NCI-H2171 (cell line): ENCODE measurements around the gene MYOD1.

ENCODE experiments used
- DNase-seq: peaks from one replicate; lab custom pipeline; 2025; lab: John Stamatoyannopoulos, UW

Gene MYOD1

DNA sequence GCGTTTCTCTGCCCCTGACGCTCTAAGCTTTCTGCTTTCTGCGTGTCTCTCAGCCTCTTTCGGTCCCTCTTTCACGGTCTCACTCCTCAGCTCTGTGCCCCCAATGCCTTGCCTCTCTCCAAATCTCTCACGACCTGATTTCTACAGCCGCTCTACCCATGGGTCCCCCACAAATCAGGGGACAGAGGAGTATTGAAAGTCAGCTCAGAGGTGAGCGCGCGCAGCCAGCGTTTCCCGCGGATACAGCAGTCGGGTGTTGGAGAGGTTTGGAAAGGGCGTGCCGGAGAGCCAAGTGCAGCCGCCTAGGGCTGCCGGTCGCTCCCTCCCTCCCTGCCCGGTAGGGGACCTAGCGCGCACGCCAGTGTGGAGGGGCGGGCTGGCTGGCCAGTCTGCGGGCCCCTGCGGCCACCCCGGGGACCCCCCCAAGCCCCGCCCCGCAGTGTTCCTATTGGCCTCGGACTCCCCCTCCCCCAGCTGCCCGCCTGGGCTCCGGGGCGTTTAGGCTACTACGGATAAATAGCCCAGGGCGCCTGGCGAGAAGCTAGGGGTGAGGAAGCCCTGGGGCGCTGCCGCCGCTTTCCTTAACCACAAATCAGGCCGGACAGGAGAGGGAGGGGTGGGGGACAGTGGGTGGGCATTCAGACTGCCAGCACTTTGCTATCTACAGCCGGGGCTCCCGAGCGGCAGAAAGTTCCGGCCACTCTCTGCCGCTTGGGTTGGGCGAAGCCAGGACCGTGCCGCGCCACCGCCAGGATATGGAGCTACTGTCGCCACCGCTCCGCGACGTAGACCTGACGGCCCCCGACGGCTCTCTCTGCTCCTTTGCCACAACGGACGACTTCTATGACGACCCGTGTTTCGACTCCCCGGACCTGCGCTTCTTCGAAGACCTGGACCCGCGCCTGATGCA, at the start of gene MYOD1:
Gene MYOD1 (plus strand): TSS at position 544 of the 910 bp plus-strand sequence. CDS start 212 bp downstream, at position 756.
- DNase-seq = no peak

DNA sequence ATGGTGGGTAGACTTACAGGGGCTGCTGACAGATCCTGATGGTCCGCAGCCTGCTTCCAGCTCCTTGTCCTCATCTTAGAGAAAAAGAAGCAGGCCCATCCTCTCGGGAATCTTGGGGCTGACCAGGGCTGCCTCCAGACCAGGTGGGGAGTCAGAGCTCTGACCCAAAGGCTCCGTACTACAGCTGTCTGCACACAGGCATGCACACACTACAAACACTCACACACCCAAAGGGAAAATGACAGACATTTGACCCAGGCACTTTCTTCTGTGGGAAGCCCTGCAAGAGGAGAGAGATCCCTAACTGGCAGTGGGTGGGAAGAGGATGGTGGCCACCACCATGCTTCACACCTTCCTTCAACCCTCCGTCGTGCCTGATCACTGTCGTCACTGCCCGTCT, 46.9 kb upstream of the MYOD1 start:
- no peak for DNase-seq

DNA sequence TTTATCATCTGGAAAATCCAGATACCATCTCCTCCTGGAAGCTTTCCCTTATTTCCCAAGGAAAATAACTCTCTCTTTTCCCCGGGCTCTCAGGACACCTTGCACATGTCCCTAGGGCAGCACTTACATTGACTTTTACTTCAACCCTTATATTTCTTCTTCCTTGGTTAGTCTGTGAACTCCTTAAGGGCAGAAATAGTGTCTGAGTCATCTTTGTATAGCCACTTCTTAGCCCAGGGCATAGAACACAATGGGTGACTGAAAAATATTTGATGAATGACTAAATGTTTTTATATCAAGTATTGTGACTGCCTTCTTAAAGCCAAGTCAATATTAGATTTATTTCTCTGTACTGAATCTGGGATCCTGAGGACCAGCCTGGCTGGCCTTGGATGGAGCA, 45.4 kb upstream of the MYOD1 start:
- no peak for DNase-seq

DNA sequence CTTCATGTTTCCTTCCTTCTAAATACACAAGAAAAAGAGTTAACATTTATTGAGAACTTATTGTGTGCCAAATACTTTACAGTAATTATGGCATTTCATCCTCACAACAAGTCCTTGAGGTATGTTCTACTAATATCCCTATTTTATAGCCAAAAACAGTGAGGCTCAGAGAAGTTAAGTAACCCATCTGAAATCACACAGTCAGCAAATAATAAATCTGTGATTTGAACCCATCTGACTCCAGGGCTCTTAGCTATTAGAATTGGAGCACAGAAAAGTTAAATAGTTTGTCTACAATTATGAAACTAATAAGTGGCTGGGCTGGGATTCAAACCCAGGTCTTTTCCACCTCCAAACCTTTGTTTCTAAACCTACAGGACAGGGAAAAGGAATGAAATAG, 36.5 kb upstream of the MYOD1 start:
- DNase-seq = no peak

DNA sequence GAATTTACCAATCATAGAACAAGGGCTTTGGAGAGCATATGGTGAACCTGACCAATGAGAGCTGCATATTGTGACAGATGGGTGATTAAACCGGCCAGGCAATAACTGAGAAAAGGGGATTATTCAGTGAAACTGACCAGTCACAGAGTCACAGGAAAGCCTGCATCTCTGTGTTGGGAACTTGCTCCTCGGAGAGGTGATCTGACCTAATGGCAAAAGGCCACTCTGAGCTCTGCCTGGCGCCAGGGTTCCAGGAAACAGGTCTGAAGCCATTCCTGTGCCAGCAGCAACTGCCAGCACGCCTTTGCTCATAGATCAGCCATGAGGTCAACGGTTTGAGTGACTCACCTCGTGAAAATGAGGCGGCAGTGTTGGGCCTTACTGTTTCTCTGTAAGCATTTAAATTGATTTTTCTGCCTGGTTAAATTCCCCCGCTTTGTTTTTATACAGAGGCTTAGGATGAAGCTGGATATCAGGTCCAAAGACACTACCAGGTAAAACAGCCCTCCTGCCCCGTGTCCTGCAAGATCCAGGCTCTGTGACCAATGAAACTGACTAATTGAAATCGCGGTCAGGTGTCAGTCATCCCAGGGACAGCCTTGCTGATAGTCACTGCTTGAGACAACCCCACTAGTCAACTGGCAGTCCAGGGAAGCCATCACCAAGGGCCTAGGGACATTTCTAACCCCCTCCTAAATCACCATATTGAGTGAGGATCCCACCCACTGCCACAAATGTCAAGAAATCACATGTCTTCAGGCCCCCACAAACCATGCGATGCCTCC, 35.8 kb upstream of the MYOD1 start:
- DNase-seq = no peak

DNA sequence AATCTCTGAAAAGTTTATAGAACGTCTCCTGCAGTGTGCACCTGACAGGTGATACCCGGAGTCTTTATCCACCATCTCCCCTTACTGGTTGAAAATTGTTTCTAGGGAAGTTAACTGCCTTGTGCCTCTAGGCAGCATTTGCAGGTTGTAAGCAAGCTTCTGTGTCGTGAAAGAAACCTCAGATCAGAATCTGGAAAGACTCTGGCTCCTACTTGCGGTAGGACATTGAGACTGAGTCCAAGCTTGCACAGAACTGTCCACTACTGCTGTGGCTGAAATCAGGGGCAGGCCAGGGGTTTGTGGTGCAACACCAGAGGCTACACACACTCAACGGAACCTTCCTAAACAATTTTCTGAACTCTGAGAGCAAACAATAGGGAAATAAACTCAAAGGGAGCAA, 34.8 kb upstream of the MYOD1 start:
- DNase-seq = no peak

DNA sequence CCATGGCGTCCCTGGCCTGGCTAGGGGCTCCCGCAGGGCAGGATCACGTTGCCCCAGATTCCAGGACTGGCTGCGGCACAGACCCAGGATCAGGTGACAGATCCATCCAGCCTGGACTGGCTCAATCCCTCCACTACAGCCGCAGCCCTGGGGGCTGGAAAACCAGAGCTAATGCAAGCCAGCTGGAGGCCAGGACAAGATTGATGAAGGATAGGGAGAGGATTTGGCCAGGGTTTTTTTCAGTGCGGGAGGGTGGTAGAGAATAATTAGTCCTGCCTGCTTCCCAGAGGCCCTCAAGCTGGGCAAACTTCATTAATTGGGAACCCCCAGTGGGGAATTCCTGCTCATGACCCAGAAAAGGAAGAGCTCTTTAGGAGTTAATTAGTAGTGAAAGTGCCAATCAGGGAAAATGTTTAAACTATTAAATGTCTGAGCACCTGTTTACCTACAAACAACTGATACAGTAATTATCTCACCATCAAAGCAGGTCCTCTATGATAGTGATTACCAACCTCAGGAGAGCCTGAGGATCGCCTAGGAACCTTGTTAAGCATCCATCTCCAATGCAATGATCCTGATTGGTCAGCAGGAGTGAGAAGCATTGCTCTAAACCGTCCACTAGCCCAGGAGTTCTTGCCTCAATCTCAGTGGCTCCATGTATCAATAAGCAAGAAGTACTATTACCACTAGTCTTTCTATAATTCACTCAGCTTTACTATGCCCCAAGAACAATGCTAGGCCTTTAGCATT, 33.0 kb upstream of the MYOD1 start:
- no peak for DNase-seq

DNA sequence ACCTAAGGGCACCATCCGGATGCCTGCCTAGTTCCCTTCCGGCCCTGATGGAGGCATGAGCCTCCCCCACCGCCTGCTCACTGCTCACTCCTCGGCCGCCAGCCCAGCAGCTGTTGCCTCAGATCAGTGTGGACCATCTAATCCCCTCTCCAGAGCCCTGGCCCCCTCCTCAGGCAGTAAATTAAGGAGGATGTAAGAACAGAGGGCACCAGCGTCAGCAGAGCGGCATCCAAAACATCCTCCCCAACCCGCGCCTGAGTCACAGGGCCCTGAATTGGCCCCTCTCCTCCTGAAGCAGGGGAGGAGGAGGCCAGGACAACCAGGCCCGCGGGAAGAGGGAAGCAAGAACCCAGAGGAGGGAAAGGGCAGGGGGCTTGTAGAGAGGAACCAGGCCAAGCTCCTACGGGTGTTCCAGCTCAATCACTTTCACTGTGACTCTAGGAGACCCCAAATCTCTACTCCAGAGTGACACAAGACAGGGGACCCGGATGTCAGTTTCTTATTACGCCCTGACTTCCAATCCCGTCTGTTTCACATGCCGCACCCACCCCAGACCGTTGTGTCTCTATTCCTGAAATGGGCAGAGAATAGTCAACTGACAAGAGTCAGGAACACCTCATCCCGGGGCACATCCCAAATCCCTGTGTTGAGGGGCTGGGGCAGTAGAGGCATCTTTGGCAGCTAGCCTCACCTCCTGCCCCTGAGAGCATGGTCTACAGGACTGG, 31.3 kb upstream of the MYOD1 start:
- no peak for DNase-seq

DNA sequence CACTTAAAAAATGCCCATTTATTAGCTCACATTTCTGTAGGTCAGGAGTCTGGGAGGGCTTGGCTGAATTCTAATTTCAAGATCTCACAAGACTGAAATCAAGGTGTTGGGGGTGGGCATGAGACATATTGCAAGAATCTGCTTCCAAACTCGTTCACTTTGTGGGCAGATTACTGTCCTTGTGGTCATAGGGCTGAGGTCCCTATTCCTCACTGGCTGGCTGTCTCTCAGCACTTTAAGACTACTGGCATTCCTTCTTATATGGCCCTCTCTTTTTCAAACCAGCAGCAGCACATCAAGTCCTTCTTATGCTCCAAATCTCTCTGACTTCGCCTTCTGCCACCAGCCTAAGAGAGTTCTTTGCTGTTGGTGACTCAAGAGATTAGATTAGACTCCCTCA, 27.8 kb upstream of the MYOD1 start:
- no peak for DNase-seq

DNA sequence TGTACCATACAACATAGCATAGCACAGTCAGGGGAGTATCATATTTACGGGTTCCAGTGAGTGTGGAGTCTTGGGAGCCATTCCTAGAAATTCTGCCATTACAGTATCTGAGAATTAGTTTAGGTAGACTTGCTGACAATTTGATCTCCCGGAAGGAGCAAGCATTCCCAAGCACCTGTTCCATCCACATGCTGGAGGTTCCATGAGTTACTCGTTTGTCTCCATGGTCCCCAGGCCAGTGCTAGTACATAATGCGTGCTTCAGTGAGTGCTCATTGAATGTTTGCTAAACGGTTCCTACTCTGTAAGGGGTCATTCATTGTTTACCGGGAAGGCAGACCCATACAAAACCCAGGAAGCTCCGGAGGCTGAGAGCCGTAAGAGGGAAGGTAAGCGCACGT, 27.4 kb upstream of the MYOD1 start:
- no peak for DNase-seq

DNA sequence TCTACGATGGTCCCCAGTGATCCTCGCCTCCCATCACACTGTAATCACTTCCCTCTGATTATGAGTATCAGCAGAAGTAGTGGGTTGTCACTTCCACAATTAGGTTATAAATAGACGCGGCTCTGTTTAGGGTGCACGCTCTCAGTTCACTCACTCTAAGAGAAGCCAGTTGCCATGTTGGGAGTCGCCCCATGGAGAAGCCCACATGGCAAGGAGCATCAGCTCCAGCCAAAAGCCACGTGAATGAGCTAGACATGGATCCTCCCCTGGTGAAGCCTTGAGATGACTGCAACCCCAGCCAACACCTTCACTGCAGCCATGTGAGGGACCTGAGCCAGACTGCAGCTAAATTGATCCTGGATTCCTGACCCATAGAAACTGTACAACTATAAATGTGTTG, 26.4 kb upstream of the MYOD1 start:
- no peak for DNase-seq

DNA sequence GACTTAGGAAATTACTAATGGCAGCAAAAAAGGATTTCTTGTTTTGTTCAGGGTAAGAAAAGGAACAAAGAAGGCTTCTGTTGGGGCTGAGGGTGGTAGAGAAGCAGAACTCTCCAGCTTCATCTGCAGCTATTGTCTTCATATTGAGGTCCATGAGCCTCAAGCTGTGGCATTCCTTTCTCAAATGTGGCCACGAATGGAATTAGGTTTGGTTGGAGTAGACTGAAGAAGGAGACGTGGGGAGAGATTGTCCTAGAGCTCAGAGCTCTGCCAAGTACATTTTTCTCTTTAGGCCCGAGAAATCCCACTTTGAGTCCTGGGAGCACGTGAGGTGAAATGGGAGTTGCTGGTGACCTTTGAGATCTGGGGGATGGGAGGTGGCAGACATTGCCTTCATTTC, 25.8 kb upstream of the MYOD1 start:
- DNase-seq = no peak

DNA sequence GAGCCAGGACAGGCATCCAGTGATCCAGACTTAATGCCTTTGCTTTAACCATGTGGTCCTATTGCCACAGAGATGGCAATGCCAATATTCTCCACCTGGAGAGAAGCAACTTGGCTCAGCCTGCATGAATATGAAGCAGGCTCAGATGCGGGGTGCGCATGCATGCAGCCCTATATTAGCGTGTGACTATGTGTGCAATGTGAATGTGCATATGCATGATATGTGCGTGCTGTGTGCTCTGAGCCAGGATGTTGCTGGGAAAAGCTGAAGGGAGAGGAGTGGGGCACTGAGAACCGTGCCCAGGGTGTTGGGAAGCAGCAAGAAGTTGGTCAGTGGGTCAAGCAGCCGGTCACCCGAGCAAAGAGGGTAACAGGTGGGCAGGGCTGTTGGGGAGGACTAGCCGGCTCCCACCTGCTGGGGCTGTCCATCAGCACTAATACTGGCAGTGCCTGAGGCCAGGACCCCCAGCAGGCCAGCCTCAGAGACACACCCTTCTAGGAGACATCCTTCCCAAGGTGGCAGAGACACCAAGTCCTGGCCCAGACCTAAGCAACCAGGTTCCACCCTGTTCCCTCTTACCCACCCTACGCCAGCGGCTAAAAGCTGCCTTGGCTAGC, 24.8 kb upstream of the MYOD1 start:
- no peak for DNase-seq

DNA sequence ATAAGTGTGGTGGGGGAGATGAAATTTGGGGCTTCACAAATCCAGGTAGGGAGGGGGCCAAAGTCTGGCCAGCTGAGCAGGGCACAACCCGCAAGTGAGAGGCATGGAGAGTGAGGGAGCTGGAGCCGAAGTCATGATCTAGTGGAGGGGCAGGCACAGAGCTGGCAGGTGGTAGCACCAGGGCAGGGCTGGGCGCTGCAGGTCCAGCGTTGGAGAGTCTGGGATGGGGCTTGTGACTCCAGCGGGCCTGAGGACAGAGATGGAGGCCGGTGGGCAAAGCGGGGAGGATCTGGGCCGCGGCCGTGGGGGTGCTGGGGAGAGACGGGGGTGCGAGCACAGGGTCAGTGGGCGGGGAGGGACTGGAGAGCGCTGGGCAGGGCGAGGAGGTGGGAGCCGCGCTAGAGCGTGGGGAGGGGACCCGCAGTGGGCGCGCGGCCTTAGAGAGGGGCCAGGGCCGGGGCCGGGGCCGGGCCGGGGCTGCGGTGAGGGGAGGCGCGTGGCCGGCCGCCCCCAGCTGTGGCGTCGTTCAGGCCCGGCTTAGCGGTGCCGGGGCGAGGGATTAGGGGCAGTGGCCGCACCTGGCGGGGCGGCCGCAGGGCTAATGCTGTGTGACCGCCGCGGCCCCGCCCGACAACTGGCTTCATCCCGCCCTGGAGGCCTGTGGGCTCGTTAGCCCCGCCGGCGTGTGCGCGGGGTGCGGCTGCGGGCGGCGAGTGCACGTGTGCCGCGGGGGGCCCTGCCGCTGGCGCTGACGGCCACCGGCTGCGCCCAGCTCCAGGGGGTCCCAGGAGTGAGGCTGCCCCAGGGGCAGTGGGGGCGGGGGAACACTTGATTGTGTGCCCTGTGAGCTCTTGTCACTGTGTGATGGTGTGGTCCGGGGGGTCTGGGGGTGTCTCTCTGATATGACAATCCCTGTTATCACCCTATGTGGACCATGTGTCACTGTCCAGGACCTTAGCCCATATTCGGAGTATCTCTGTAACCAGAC, 23.6 kb upstream of the MYOD1 start:
- no peak for DNase-seq

DNA sequence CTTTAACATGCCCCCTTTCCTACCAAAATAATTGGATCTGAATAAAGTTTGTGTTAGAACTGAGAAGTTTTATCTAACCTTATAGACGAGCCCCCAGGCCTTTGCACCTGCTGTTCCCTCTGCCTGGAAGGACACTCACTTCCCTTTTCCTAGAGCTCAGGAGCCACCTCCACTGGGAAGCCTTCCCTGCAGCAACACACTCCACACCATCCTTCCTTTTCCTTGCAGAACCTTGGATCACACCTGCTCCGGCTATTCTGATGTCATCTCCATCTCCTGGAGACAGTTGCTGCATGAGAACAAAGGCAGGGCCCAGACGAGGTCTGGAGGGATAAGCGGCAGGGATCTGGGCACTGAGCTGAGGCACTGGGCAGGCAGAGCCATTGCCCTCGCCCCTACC, 22.6 kb upstream of the MYOD1 start:
- no peak for DNase-seq

DNA sequence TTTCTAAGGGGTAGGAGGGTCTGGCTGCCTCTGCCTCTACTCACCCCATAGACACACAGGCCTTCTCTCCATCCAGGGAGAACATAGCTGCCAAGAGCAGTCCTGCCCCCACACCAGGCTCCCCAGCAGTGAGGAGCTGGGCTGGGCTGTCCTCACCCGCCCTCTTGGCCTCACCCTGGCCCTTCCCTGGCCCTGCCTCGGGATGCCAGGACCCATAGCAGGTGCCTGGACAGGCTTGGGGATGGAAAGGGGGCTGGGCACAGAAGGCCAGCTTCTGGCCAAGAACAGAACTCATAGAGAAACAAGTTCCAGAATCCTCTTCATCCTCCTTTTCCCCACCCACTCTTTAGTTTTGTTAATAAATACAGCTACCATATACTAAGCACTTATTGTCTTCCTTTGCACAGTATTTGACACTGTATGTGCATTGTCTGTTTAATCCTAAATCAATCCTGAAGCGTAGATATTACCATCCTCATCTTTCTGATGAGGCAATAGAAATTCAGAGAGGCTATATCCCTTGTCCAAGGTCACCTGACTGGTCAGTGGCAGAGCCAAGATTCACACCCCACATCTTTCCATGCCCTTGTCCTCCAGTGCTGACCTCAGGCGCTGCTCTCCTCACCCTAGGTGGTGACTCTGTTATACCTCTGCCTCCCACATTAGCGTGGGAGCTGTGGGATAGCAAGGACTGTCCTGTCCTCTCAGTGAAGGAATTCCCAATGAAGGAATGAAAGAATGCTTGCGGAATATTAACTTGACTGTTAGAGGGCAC, 22.0 kb upstream of the MYOD1 start:
- DNase-seq = no peak

DNA sequence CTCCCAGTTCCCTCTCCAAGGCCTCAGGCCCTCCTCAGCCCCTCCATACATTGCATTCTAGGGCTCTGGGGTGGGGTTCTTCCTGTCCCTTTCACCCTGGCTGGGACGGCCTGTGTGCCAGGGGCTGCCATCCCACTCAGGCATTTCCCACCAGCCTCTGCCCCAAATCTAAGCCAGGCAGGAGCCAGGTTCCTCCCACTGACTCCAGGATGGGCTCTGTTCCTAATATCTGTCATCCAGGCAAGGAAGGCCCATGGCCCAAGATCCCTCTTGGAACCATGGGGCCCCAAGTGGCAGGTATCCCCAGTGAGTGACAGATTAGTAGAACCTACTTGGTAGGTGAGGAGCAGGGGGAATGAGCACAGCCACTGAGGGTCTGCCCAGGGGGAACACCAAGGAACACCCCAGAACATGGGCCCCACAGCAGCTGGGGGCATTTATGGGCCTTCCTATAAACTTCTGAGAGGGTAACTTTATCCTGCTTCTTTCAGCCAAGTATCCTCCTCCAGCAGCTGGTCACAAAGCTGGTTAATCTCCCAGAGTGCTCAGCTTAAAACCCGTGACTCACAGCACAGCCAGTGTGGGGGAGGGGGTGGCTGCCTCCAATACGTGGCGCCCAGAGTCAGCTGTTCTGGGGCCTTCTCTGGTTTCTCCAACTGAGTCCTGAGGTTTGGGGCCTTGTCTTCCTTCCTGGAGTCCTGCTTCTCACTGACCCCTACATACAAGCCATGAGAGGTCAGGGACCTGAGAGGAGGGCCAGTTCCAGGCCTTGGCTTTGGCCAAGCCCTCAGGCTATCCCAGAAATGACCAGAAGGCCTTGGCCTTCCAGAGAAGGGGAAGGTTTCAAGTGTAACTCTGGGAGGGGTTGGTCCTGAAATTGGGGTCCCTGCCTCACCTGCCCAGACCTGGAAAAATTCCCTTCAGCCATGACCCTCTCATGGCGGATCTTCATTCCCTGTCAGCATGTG, 19.9 kb upstream of the MYOD1 start:
- DNase-seq = no peak

DNA sequence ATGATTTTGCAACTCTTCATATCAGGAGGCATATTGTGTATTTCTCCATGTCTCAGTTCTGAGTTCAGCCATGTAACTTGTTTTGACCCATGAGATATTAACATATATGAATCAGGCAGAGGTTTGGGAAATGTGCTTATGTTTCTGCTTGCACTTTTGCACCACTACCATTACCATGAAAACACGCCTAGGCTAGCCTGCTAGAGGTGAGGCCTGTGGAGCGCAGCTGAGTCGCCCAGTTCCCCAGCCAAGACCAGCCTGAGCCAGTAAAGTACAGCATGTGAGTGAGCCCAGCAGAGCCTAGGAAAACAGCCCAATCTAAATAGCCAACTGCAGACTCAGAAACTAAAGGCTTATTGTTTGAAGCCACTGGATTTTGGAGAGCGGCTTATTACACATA, 18.4 kb upstream of the MYOD1 start:
- no peak for DNase-seq
